ENCODE data around the gene CCSER1.
"Not testable (repeated sequence)": the region's sequence is repeated elsewhere in the genome, so short reads cannot be mapped to it uniquely, and the experiment has no call there.

DNA sequence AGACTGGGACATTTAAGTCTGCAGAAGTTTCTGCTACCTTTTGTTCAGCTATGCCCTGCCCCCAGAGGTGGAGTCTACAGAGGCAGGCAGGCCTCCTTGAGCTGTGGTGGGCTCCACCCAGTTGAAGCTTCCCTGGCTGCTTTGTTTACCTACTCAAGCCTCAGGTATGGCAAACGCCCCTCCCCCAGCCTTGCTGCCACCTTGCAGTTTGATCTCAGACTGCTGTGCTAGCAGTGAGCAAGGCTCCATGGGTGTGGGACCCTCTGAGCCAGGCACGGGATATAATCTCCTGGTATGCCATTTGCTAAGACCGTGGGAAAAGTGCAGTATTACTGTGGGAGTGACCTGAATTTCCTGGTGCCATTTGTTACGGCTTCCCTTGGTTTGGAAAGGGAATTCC is 1026.8 kb downstream of the CCSER1 start:
- TF ChIP-seq CTCF (conservative IDR thresholded peaks at IDR 0.05; ENCODE audit: low read length); EZH2phosphoT487 (IDR thresholded peaks at IDR 0.05; ENCODE audit: borderline replicate concordance): not testable (repeated sequence)

Data from Loucy (cell line).